Esophagus (tissue), 2 donors: ENCODE results near the gene ISG20L2. TPM values are rescaled to one million over a fixed set of nuclear protein-coding genes. Genes with fewer than 3 reads are reported as not detected.

Experiments used
- H3K27ac ChIP-seq, 2 donors: one replicate each; pipeline ENCODE4 v1.5.1; 2013; ENCODE audit warnings: low read depth in 2 of 2, mild to moderate bottlenecking in 2 of 2, inconsistent platforms in 1 of 2, low read length in 1 of 2, moderate library complexity in 1 of 2
- H3K27me3 ChIP-seq, 2 donors: one replicate each; pipeline ENCODE4 v1.6.1; 2013; ENCODE audit warnings: low read length in 2 of 2, control low read depth in 1 of 2, mild to moderate bottlenecking in 1 of 2; ENCODE audit not compliant: insufficient read depth in 2 of 2, control insufficient read depth in 1 of 2
- H3K36me3 ChIP-seq, 2 donors: one replicate each; pipeline ENCODE4 v1.6.1; 2013; ENCODE audit warnings: low read length in 1 of 2; ENCODE audit not compliant: control insufficient read depth in 2 of 2, insufficient read depth in 2 of 2
- H3K4me1 ChIP-seq, 2 donors: one replicate each; pipeline ENCODE4 v1.6.1; 2013; ENCODE audit warnings: low read length in 1 of 2; ENCODE audit not compliant: control insufficient read depth in 2 of 2, insufficient read depth in 2 of 2
- H3K4me3 ChIP-seq, 2 donors: one replicate each; pipeline ENCODE4 v1.5.1; 2013; ENCODE audit warnings: low read length in 2 of 2, mild to moderate bottlenecking in 2 of 2, low read depth in 1 of 2, moderate library complexity in 1 of 2
- H3K9me3 ChIP-seq, 2 donors: one replicate each; pipeline ENCODE4 v1.6.1; 2013; ENCODE audit warnings: mild to moderate bottlenecking in 2 of 2, low read depth in 1 of 2, low read length in 1 of 2, moderate library complexity in 1 of 2; ENCODE audit not compliant: control insufficient read depth in 2 of 2, insufficient read depth in 1 of 2
- WGBS, 2 donors: extraction: QIAGEN DNeasy Blood & Tissue Kit; methylation state at CpG; one replicate each; pipeline ENCODE4 v1.1.7; 2013; 5-methylcytosine and 5-hydroxymethylcytosine counted together
- polyA plus RNA-seq, 2 donors: library from polyadenylated mRNA; stranded (reverse); fragments of 200-250 nt; gene quantifications; one replicate each; pipeline ENCODE4 v1.2.3, GENCODE V29; 2013
- donor health status: healthy with polysubstance abuse.
- donor health status: Bipolar disorder and iron deficiency.

Gene ISG20L2
- polyA plus RNA-seq, 2 donors = 8.5 to 16.5 TPM

DNA sequence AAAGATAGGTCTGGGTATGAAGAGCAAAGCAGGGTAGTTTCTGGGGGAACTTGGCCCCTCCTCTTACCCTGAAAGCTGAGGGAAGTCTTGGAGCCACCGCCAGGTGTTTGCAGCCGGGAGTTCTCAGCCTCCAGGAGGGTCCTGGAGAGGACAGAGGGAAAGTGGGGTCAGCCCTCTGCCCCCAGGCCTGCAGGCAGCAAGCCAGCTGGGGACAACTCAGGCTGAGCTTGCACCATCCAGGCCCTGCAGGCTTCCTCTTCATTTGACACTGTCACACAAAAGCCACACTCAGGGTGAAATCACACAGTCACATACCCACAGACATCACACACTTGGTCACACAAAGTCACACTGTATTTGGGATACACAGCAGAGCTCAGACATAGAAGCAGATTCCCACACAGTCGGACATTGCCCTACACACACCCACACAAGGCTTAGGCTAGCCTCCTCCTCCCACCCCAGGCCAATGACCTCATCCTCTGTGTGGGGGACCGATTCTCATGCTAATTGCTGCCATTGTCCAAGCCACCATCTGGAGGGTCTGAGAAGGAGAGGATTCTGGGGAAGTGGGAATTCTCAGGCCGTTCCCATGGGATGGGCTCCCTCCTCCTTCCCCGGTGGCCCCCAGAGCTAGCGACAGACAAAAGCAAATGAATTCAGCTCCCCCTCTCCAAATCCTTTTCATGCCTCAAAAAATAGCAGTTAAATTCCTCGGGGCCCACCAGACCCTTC lies 55.0 kb downstream of the ISG20L2 start:
- H3K4me1 ChIP-seq = peaks cover 0 to 5% of the 10 kb centered on the region in 2 donors
- H3K27me3 ChIP-seq = peaks cover 0 to 6% of the 10 kb centered on the region in 2 donors
- no peak overlapping the region for H3K27ac ChIP-seq
- no peak overlapping the region for H3K4me3 ChIP-seq
- H3K36me3 ChIP-seq = no peaks in the 10 kb centered on the region
- WGBS, 2 donors = 63 to 70% methylated on average over 8 of the region's 8 CpGs
- H3K9me3 ChIP-seq = no peaks in the 10 kb centered on the region

Other genes with a start within 250 kb of the ISG20L2 start
- gene MEF2D, start 228.0 kb downstream of the ISG20L2 start, polyA plus RNA-seq = 10 to 100 TPM in 1 of 2 donors, 1 to 10 TPM in 1; 8.5 to 13.5 TPM
- gene IQGAP3, start 156.2 kb downstream of the ISG20L2 start, polyA plus RNA-seq = 1 to 10 TPM; 3.8 to 7.8 TPM
- under 1 TPM in 1 of 2 donors, not detected in 1; 0.08 TPM for gene TTC24, start 149.0 kb downstream of the ISG20L2 start, polyA plus RNA-seq
- gene NAXE, start 137.0 kb downstream of the ISG20L2 start, polyA plus RNA-seq = 10 to 100 TPM; 29.9 to 70.9 TPM
- 10 to 100 TPM; 14.3 to 20.8 TPM for gene GPATCH4, start 127.3 kb downstream of the ISG20L2 start, polyA plus RNA-seq
- gene HAPLN2, start 109.4 kb downstream of the ISG20L2 start, polyA plus RNA-seq = under 1 TPM; 0.14 to 0.28 TPM
- gene BCAN, start 86.6 kb downstream of the ISG20L2 start, polyA plus RNA-seq = under 1 TPM; 0.01 to 0.04 TPM
- gene NES, start 51.4 kb downstream of the ISG20L2 start, polyA plus RNA-seq = 1 to 10 TPM; 2.4 to 3.0 TPM
- gene CRABP2, start 23.2 kb downstream of the ISG20L2 start, polyA plus RNA-seq = 1,000 to 10,000 TPM; 1,310 to 1,799 TPM
- gene METTL25B, start 297 bp downstream of the ISG20L2 start, polyA plus RNA-seq = 10 to 100 TPM; 18.5 to 38.3 TPM
- 10 to 100 TPM; 79.3 to 81.0 TPM for gene MRPL24, start 12.3 kb upstream of the ISG20L2 start, polyA plus RNA-seq
- 100 to 1,000 TPM in 1 of 2 donors, 10 to 100 TPM in 1; 88.6 to 150 TPM for gene HDGF, start 22.9 kb upstream of the ISG20L2 start, polyA plus RNA-seq
- gene PRCC, start 38.8 kb upstream of the ISG20L2 start, polyA plus RNA-seq = 10 to 100 TPM; 36.6 to 41.8 TPM
- under 1 TPM; 0.90 to 1.00 TPM for gene SH2D2A, start 88.1 kb upstream of the ISG20L2 start, polyA plus RNA-seq
- under 1 TPM in 1 of 2 donors, not detected in 1; 0.01 TPM for gene INSRR, start 130.4 kb upstream of the ISG20L2 start, polyA plus RNA-seq
- gene NTRK1, start 132.1 kb upstream of the ISG20L2 start, polyA plus RNA-seq = under 1 TPM; 0.06 to 0.08 TPM
- gene PEAR1, start 165.0 kb upstream of the ISG20L2 start, polyA plus RNA-seq = 1 to 10 TPM; 1.5 to 1.7 TPM
- under 1 TPM in 1 of 2 donors, not detected in 1; 0.04 TPM for gene LRRC71, start 191.9 kb upstream of the ISG20L2 start, polyA plus RNA-seq